GM12864 (cell line): Measurements from ENCODE around the gene NTN4.
"Not testable (repeated sequence)": the region's sequence is repeated elsewhere in the genome, so short reads cannot be mapped to it uniquely, and the experiment has no call there.

Experiments
- DNase-seq: peaks from one replicate; pipeline ENCODE4 v3.0.0-alpha.2; 2011; ENCODE audit warnings: low read depth
- H3K4me3 ChIP-seq: 2 replicates; pipeline ENCODE4 v1.5.1; 2011; ENCODE audit warnings: mild to moderate bottlenecking, low read depth, low read length, control low read depth
- CTCF ChIP-seq: IDR thresholded peaks from 2 replicates; pipeline ENCODE4 v1.5.1; 2011; ENCODE audit warnings: low read depth, mild to moderate bottlenecking, moderate library complexity, low read length, control low read depth, inconsistent platforms; ENCODE audit errors: missing control alignments

NTN4 gene

GRCh38 chr12:95784286-95784685 lies 6.3 kb downstream of the NTN4 start:
- no peak overlapping the region for H3K4me3 ChIP-seq
- no peak for TF ChIP-seq CTCF
- DNase-seq: no peak

DNA sequence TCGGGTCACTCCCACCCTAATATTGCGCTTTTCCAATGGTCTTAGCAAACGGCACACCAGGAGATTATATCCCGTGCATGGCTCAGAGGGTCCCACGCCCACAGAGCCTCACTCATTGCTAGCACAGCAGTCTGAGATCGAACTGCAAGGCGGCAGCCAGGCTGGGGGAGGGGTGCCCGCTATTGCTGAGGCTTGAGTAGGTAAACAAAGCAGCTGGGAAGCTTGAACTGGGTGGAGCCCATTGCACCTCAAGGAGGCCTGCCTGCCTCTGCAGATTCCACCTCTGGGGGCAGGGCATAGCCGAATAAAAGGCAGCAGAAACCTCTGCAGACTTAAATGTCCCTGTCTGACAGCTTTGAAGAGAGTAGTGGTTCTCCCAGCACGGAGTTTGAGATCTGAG lies 15.1 kb downstream of the NTN4 start:
- H3K4me3 ChIP-seq, DNase-seq: not testable (repeated sequence)

- H3K4me3 ChIP-seq: no peak overlapping the region
- no peak for DNase-seq
- no peak for TF ChIP-seq CTCF
Observed at GRCh38 chr12:95774311-95775045, 16.1 kb downstream of the NTN4 start.

DNA sequence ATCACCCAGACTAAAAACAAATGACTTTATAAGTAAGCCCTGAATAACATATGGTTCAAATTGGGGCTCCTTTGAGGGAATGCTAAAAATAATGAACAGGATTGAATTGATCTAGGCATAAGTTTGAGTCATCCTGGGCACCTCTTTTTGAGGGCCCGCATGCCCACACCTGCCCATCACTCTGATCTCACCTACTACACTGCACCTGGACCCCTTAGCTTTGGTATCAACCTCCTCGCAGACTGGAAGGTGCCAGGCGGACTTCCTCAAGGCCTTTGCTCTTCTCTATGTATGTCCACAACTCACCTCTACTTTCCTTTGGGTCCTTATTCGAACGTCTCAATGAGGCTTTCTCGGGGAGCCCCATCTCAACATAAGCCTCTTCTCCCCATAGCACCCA lies 17.2 kb downstream of the NTN4 start:
- DNase-seq: no peak
- H3K4me3 ChIP-seq: no peak overlapping the region
- no peak for TF ChIP-seq CTCF

- no peak for DNase-seq
- no peak for TF ChIP-seq CTCF
Observed at GRCh38 chr12:95767703-95768102, 22.9 kb downstream of the NTN4 start.

DNA sequence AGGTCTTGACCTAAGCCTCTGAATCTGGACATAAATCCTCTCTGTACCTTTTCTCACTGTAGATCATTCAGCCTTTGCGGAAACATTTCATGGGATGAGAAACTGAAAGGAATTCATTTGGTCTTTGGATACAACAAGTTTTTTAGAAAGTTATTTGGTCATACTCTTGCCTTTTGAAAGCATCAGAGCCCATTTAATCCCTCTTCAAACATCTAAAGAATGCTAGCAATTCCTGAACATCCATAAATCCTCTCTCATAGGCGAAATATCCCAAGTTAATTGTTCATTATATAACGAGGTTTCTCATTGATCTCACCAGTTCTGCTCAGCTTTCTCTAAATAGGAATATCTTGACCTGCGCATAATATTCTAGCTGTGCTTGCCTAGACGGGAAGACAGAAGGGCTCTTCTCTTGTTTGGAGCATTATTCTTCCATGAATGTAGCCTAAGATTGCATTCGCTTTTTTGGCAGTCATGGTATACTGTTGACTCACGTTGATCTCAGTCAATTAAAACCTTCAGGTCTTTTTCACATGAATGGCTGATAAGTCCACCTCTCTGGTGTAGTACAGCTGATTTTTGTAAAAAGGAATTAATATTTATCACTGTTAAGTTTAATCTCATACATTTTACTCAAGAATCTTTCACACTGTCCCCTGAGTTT lies 24.1 kb downstream of the NTN4 start:
- TF ChIP-seq CTCF: no peak
- DNase-seq: no peak
- H3K4me3 ChIP-seq: no peak overlapping the region

More at GRCh38 chr12:95767703-95768102, 22.9 kb downstream of the NTN4 start:
- no peak overlapping the region for H3K4me3 ChIP-seq

DNA sequence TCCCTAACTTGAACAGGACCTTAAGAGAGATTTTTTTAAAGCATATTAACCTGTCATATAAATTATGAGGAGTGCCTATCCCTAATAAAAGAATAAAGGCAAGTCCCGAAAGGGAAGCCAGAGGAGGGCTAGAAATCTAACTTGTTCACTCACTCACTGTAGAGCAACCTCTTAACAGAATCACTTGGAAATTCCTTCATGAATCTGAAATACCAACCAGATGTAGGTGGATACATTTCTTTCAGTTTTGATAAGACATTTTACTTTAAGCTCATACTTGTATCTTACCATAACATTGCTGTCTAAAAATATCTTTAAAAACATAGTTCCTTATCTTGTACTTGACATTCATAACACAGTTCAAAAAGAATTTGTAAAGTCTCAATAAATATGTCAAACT lies 25.7 kb downstream of the NTN4 start:
- no peak overlapping the region for H3K4me3 ChIP-seq
- no peak for TF ChIP-seq CTCF
- DNase-seq: no peak
